H1 (cell line): ENCODE data around the gene ZPBP2. TPM values are rescaled to one million over a fixed set of nuclear protein-coding genes. Genes with fewer than 3 reads are reported as not detected.
"Not testable (repeated sequence)": the region's sequence is repeated elsewhere in the genome, so short reads cannot be mapped to it uniquely, and the experiment has no call there.

Source experiments
- CTCF ChIA-PET: fragments of 300-600 bp; sonication (Branson Sonifier 250); formaldehyde crosslinking; loops from one replicate; lab custom pipeline; 2021; ENCODE audit not compliant: partially characterized antibody; lab: Charles Lee
- POLR2A ChIA-PET: fragments of 300-600 bp; sonication (Branson Sonifier 250); formaldehyde crosslinking; loops from one replicate; lab custom pipeline; 2021; ENCODE audit warnings: inconsistent platforms; ENCODE audit not compliant: partially characterized antibody; lab: Charles Lee
- DNase-seq, 2 experiments: peaks; one replicate each; pipeline versions ENCODE4 v3.0.0 to v3.0.0-alpha.2; 2010 to 2022; ENCODE audit warnings: low spot score in 2 of 2, low read depth in 1 of 2, mixed read lengths in 1 of 2
- FAIRE-seq: peaks from 2 replicates; lab custom pipeline; 2011; peaks lifted over from hg19 to GRCh38; lab: Jason Lieb, UNC
- H2AFZ ChIP-seq: 2 replicates; pipeline ENCODE4 v1.8.1; 2012; ENCODE audit warnings: low read length, inconsistent platforms
- H2AK5ac ChIP-seq: 2 replicates; pipeline ENCODE4 v1.6.1; 2013; ENCODE audit warnings: low read depth, low read length
- H2BK120ac ChIP-seq: replicated peaks from 2 replicates; pipeline ENCODE3; 2013; ENCODE audit warnings: low read depth, low read length, inconsistent platforms
- H2BK12ac ChIP-seq: 2 replicates; pipeline ENCODE4 v1.6.1; 2013; ENCODE audit warnings: low read depth, low read length
- H2BK15ac ChIP-seq: 2 replicates; pipeline ENCODE4 v1.6.1; 2013; ENCODE audit warnings: low read length
- H2BK20ac ChIP-seq: 2 replicates; pipeline ENCODE4 v1.6.1; 2013; ENCODE audit warnings: low read length
- H2BK5ac ChIP-seq: 2 replicates; pipeline ENCODE4 v1.6.1; 2013; ENCODE audit warnings: low read depth, low read length
- H3K14ac ChIP-seq: 2 replicates; pipeline ENCODE4 v1.6.1; 2013; ENCODE audit warnings: inconsistent platforms; ENCODE audit not compliant: insufficient read length
- H3K18ac ChIP-seq: 2 replicates; pipeline ENCODE4 v1.6.1; 2013; ENCODE audit warnings: low read length; ENCODE audit errors: extremely low read depth
- H3K23ac ChIP-seq: 2 replicates; pipeline ENCODE4 v1.6.1; 2013; ENCODE audit warnings: inconsistent platforms; ENCODE audit not compliant: insufficient read length
- H3K23me2 ChIP-seq: 2 replicates; pipeline ENCODE4 v1.6.1; 2013; ENCODE audit warnings: low read depth, low read length
- H3K27ac ChIP-seq: 2 replicates; pipeline ENCODE4 v1.6.1; 2011; ENCODE audit warnings: low read depth, low read length, inconsistent platforms
- H3K27me3 ChIP-seq, 4 experiments: replicated peaks in 1 of 4; 1 replicate in 1 of 4; 2 replicates in 3 of 4; pipeline versions ENCODE4 v1.6.1 to v1.8.1; 2011 to 2013; ENCODE audit warnings: low read length in 3 of 4, mild to moderate bottlenecking in 3 of 4, inconsistent platforms in 2 of 4, mixed read lengths in 2 of 4, moderate library complexity in 1 of 4; ENCODE audit not compliant: control insufficient read depth in 3 of 4, insufficient read depth in 3 of 4; ENCODE audit errors: extremely low read depth in 1 of 4
- H3K36me3 ChIP-seq, 4 experiments: 2 replicates each; pipeline versions ENCODE4 v1.6.1 to v1.8.1; 2011 to 2013; ENCODE audit warnings: mild to moderate bottlenecking in 4 of 4, low read length in 3 of 4, moderate library complexity in 2 of 4, control low read depth in 1 of 4, inconsistent platforms in 1 of 4; ENCODE audit not compliant: insufficient read depth in 4 of 4, control insufficient read depth in 2 of 4
- H3K4ac ChIP-seq: replicated peaks from 2 replicates; pipeline ENCODE3; 2013; ENCODE audit warnings: low read length, low read depth, mixed read lengths, inconsistent platforms; ENCODE audit not compliant: insufficient read length
- H3K4me1 ChIP-seq, 4 experiments: replicated peaks in 1 of 4; 1 replicate in 1 of 4; 2 replicates in 3 of 4; pipeline versions ENCODE4 v1.6.1 to v1.8.1; 2011 to 2013; ENCODE audit warnings: low read length in 3 of 4, inconsistent platforms in 2 of 4, mixed read lengths in 1 of 4; ENCODE audit not compliant: insufficient read depth in 4 of 4, control insufficient read depth in 3 of 4
- H3K4me2 ChIP-seq, 2 experiments: 2 replicates each; pipeline versions ENCODE4 v1.6.1 to v1.8.1; 2011 to 2013; ENCODE audit warnings: low read depth in 2 of 2, low read length in 2 of 2, control low read depth in 1 of 2, inconsistent platforms in 1 of 2, mild to moderate bottlenecking in 1 of 2; ENCODE audit not compliant: insufficient read depth in 1 of 2
- H3K4me3 ChIP-seq, 4 experiments: fragments of 200-600, 300-600 bp in 1 of 4; sonication (generic), shearing (Covaris generic), sonication (Bioruptor Twin) in 1 of 4; 2 replicates each; pipeline versions ENCODE4 v1.5.1 to v1.8.1; 2011 to 2016; ENCODE audit warnings: low read length in 4 of 4, low read depth in 3 of 4, control low read depth in 2 of 4, inconsistent platforms in 2 of 4, mild to moderate bottlenecking in 2 of 4, mixed read lengths in 1 of 4, moderate library complexity in 1 of 4; ENCODE audit not compliant: insufficient read depth in 2 of 4; ENCODE audit errors: extremely low read depth in 1 of 4
- H3K56ac ChIP-seq: replicated peaks from 2 replicates; pipeline ENCODE3; 2013; ENCODE audit warnings: low read depth, mild to moderate bottlenecking, mixed read lengths, low read length, inconsistent platforms; ENCODE audit not compliant: insufficient read length
- H3K79me1 ChIP-seq: 2 replicates; pipeline ENCODE4 v1.6.1; 2013; ENCODE audit warnings: low read depth, low read length, control low read depth
- H3K79me2 ChIP-seq, 2 experiments: 2 replicates each; pipeline versions ENCODE4 v1.6.1 to v1.8.1; 2012 to 2013; ENCODE audit warnings: low read length in 2 of 2, mild to moderate bottlenecking in 2 of 2, inconsistent platforms in 1 of 2; ENCODE audit not compliant: insufficient read depth in 2 of 2, control insufficient read depth in 1 of 2
- H3K9ac ChIP-seq, 4 experiments: replicated peaks in 1 of 4; 1 replicate in 1 of 4; 2 replicates in 3 of 4; pipeline versions ENCODE4 v1.6.1 to v1.8.1; 2011 to 2013; ENCODE audit warnings: low read depth in 3 of 4, low read length in 3 of 4, control low read depth in 2 of 4, mild to moderate bottlenecking in 2 of 4, moderate library complexity in 2 of 4, inconsistent platforms in 1 of 4; ENCODE audit errors: extremely low read depth in 1 of 4
- H3K9me3 ChIP-seq, 2 experiments: 2 replicates each; pipeline versions ENCODE4 v1.6.1 to v1.8.1; 2012 to 2013; ENCODE audit warnings: mild to moderate bottlenecking in 2 of 2, moderate library complexity in 2 of 2, control low read depth in 1 of 2, inconsistent platforms in 1 of 2, low read depth in 1 of 2, low read length in 1 of 2, mixed read lengths in 1 of 2; ENCODE audit not compliant: insufficient read depth in 2 of 2
- H4K20me1 ChIP-seq, 2 experiments: replicated peaks in 1 of 2; 2 replicates each; pipeline versions ENCODE3 to v1.8.1; 2011 to 2013; ENCODE audit warnings: inconsistent platforms in 2 of 2, low read length in 2 of 2, mild to moderate bottlenecking in 1 of 2; ENCODE audit not compliant: insufficient read depth in 2 of 2, control insufficient read depth in 1 of 2
- H4K5ac ChIP-seq: 2 replicates; pipeline ENCODE4 v1.6.1; 2013; ENCODE audit warnings: low read length, low read depth, mixed read lengths, inconsistent platforms; ENCODE audit not compliant: insufficient read length
- H4K8ac ChIP-seq: 2 replicates; pipeline ENCODE4 v1.8.0; 2013; ENCODE audit warnings: mild to moderate bottlenecking, moderate library complexity, low read length, inconsistent platforms; ENCODE audit not compliant: insufficient read depth; ENCODE audit errors: extremely low read depth
- H4K91ac ChIP-seq: replicated peaks from 2 replicates; pipeline ENCODE3; 2013; ENCODE audit warnings: low read length, mixed read lengths, inconsistent platforms; ENCODE audit not compliant: insufficient read length
- WGBS, 2 experiments: shearing (Covaris generic) in 1 of 2; methylation state at CpG; one replicate each; pipeline versions ENCODE4 v1.1.6 to v1.1.7; 2013 to 2015; ENCODE audit warnings: low lambda C conversion rate in 2 of 2, mixed read lengths in 2 of 2, inconsistent platforms in 1 of 2, low coverage in 1 of 2, missing lambda C conversion rate in 1 of 2; ENCODE audit not compliant: insufficient replicate concordance in 2 of 2, insufficient coverage in 1 of 2, insufficient read length in 1 of 2; ENCODE audit errors: extremely low coverage in 1 of 2, missing lambda C conversion rate in 1 of 2; 5-methylcytosine and 5-hydroxymethylcytosine counted together
- polyA plus RNA-seq, 7 experiments: library from polyadenylated mRNA; depleted of rRNA in 3 of 7; stranded (reverse) in 5 of 7; unstranded in 2 of 7; fragments of >200 nt in 5 of 7; fragments of 200-250 nt in 2 of 7; gene quantifications; 1 replicate in 5 of 7; 2 replicates in 1 of 7; 4 replicates in 1 of 7; pipeline versions ENCODE4 v1.2.1 to v1.2.3, GENCODE V29; 2011 to 2013; ENCODE audit warnings: missing spikeins in 2 of 7, mixed read lengths in 2 of 7
- total RNA-seq: library from RNA; stranded (reverse); fragmentation: NEBNext Ultra II Directional; extraction: Animal tissue kit (Norgen Biotek cat#: 25700); gene quantifications from 2 replicates; pipeline ENCODE4 v1.2.1, GENCODE V29; 2021

Gene ZPBP2
- total and polyA plus RNA-seq, 2 of the 8 experiments (the other 6 are each of a cell fraction or from before 2014, with no cell fraction given): not detected

DNA sequence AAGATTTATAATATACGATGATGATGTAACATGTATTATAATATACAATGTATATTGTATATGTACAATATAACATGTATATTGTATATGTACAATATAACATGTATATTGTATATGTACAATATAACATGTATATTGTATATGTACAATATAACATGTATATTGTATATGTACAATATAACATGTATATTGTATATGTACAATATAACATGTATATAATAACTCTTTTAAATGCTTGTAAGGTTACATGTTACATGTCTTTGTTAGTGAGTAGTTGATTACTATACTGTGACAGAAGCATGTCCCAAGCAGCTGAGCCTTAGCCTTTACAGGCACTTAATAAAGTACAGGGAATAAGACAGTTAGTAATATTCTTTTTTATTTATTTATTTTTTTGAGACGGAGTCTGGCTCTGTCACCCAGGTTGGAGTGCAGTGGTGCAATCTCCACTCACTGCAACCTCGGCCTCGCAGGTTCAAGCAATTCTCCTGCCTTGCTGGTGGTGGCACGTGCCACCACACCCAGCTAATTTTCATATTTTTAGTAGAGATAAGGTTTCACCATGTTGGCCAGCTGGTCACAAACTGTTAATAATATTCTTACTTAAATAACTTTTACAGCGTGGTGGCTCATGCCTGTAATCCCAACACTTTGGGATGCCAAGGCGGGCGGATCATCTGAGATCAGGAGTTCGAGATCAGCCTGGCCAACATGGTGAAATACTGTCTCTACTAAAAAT lies 11.9 kb upstream of the ZPBP2 start:
- H3K56ac ChIP-seq, H3K9ac ChIP-seq, H3K4ac ChIP-seq, H4K20me1 ChIP-seq, H2BK120ac ChIP-seq, H2BK5ac ChIP-seq, H2BK12ac ChIP-seq, H3K36me3 ChIP-seq, H2BK20ac ChIP-seq, H3K23ac ChIP-seq, H4K91ac ChIP-seq, H2BK15ac ChIP-seq, H3K4me3 ChIP-seq, H3K14ac ChIP-seq, CTCF ChIA-PET, H3K27ac ChIP-seq, H2AFZ ChIP-seq, H2AK5ac ChIP-seq, H4K8ac ChIP-seq, FAIRE-seq, H3K9me3 ChIP-seq, DNase-seq, H3K4me2 ChIP-seq, POLR2A ChIA-PET, H3K23me2 ChIP-seq, H3K18ac ChIP-seq, H3K79me2 ChIP-seq, H3K79me1 ChIP-seq, H3K27me3 ChIP-seq, H4K5ac ChIP-seq, H3K4me1 ChIP-seq: not testable (repeated sequence)
- WGBS, 2 experiments: 96% methylated on average over 9 of the region's 9 CpGs; no CpG with 5 or more reads in 1 of the 2 experiments
